GM10847 (cell line): ENCODE results near the gene ANKRD33B.

Experiments used
- POLR2A ChIP-seq: IDR thresholded peaks from 2 replicates; pipeline ENCODE4 v1.6.1; 2011; ENCODE audit not compliant: insufficient read length; ENCODE audit errors: extremely low read depth

The ANKRD33B gene

GRCh38 chr5:10624679-10625078 is 60.8 kb downstream of the ANKRD33B start:
- TF ChIP-seq POLR2A = no peak

GRCh38 chr5:10625700-10626472 is 62.0 kb downstream of the ANKRD33B start:
- TF ChIP-seq POLR2A = no peak

GRCh38 chr5:10626473-10627013 is 62.7 kb downstream of the ANKRD33B start:
- no peak for TF ChIP-seq POLR2A

DNA sequence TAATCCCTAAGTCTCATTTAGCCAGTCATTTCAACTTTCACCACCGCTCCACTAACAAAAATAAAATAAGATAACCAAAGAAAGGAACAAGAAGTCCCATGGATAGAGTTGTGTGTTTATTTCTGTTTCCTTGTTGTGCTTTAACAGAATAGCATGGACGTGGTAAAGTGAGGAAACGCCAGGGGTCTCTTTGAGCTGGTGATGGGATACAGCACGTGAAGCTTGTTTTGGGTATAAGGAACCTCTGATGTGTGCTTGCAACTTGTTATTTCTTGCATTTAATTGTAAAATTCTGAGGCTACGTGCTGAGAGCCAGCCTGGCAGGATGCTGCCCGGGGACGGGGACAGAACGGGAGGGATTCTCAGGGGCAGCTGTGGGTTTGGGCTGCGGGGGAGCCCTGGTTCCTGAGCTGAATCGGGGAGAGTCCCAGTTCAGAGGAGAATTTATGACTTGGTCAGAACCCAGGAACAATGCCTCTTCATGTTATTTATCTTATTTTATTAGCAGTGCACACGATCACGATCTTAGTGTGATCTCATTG is 63.4 kb downstream of the ANKRD33B start:
- no peak for TF ChIP-seq POLR2A

DNA sequence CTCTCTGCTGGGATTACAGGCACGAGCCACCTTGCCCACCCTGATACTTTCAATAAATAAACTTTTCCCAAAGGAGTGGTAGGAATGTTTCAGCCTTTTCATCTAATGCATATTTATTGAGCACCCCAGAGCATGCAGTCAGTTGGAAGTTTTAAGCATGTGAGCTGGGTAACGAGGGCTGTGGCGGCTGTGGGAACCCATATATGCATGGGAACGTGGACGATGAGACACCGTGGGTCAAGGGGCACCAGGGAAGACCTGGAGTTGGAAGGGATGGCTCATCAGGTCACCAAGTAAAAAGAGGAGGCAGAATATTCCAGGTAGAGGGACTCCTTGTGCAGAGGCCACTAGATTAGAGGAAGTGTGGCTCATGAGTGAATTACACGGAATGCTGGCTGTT is 64.7 kb downstream of the ANKRD33B start:
- no peak for TF ChIP-seq POLR2A

- TF ChIP-seq POLR2A = no peak
Observed at GRCh38 chr5:10629682-10630081, 65.8 kb downstream of the ANKRD33B start.

- TF ChIP-seq POLR2A = no peak
Observed at GRCh38 chr5:10630126-10630525, 66.3 kb downstream of the ANKRD33B start.

- TF ChIP-seq POLR2A = no peak
Observed at GRCh38 chr5:10631316-10631996, 67.6 kb downstream of the ANKRD33B start.

DNA sequence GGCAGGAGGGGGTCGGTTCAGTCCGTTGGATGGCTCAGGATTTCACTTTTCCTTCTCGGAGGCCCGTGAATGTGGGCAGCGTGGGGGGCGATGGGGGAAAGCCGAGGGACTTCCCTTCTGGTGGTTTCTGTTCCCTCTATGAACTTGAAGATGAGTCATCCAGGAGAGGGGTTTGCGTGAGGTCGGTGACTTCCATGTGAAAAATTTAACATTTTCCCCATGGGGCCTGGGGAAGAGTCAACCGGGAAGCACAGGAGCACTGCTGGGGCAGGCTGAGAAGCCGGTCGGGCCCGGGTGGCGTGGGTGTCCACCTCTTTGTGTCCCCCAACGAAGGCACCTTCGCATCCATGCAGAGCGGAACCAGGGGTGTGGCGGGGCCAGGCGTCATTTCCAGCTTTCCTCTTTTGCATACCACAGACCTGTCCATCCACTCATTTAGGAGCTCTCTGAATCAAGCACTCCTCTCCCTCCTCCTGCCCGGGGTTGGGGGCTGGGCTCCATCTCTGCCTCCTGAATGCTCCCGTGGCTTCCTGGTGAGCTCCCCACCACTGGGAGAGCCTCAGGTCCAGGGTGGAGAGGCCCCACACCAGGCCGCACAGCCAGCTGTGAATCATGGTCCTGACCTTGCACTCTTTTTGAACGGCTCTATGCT is 68.4 kb downstream of the ANKRD33B start:
- TF ChIP-seq POLR2A = no peak

- no peak for TF ChIP-seq POLR2A
Observed at GRCh38 chr5:10633271-10634049, 69.6 kb downstream of the ANKRD33B start.

- TF ChIP-seq POLR2A = no peak
Observed at GRCh38 chr5:10634050-10634449, 70.2 kb downstream of the ANKRD33B start.

DNA sequence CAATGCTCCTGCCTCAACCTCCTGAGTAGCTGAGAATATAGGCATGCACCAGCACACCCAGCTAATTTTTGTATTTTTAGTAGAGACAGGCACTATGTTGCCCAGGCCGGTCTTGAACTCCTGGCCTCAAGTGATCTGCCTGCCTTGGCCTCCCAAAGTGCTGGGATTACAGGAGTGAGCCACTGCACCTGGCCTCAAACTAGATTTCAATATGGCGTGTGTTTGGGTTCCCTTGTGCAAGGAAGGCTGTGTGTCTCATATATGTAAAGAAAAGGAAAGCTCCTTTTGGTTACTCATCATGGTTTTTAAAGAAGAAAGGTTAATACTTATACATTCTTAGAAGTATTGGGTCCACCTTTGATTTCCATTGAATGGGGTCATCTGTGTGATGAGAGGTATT is 70.7 kb downstream of the ANKRD33B start:
- no peak for TF ChIP-seq POLR2A

GRCh38 chr5:10635257-10635866 is 71.5 kb downstream of the ANKRD33B start:
- no peak for TF ChIP-seq POLR2A

DNA sequence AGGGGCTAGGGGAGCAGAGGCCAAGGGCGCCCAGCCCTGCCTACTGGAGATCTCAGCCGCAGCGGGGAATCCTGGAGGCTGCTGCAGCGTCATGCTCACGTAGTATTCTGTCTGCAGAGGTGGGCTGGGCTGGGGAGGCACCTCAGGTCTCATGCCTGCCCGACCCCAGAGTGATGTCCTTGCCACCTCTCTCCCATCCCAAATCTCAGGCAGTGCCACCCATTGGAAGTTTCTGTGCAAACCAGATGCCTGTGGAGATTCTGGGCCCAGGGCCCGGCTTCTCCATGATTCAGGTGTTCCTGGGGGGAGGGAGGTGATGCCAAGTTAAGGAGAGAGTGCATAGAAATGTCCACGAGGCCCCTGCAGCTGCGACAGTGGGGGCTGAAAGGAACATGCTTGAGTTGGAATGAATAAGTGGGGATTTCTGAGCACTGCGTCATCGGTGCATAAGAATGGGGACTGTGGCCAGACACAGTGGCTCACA is 72.0 kb downstream of the ANKRD33B start:
- no peak for TF ChIP-seq POLR2A
